ENCODE measurements around the gene LMX1A. TPM values are rescaled to one million over a fixed set of nuclear protein-coding genes. Genes with fewer than 3 reads are reported as not detected.

Gene LMX1A
- total and polyA plus RNA-seq, 2 donors (not counting 1 experiment from before 2014, with no cell fraction given): not detected

DNA sequence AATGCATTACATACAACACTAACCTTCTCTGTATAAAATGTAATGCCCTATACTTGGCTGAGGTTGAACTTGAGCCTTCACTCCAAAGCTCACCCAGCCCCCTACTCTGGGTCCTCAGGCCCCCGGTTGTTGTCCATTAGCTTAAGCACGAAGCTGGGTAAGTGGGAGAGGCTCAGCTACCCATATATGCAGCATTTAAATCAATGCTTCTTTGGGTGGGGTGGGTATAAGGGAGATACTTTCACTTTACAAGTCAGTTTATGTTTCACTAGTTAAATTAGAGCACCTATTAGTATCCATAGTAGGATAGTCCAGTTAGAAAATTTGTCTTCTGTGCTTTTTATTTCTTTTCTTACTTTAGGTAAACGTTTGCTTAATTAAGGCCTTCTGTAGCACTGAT is 151.4 kb downstream of the LMX1A start:
- TF ChIP-seq EZH2 (IDR thresholded peaks at IDR 0.05; ENCODE audit: borderline replicate concordance, insufficient read depth, low read depth, low read length, poor library complexity, severe bottlenecking): no peak
- no peak for TF ChIP-seq CTCF (IDR thresholded peaks at IDR 0.05)
- Histone ChIP-seq H3K36me3 (replicated peaks in 1 of 2; ENCODE audit: control extremely low read depth in 1 of 2, control insufficient read depth in 1 of 2, extremely low read depth in 1 of 2, insufficient read depth in 2 of 2, low read length in 1 of 2) (no peaks in the 10 kb centered on the region), H3K27me3 (replicated peaks in 1 of 4; ENCODE audit: control extremely low read depth in 1 of 4, control insufficient read depth in 3 of 4, insufficient read depth in 4 of 4, low read length in 3 of 4) (no peaks in the 10 kb centered on the region), H3K4me1 (ENCODE audit: control insufficient read depth in 2 of 2, insufficient read depth in 2 of 2, low read length in 2 of 2) (no peaks in the 10 kb centered on the region), H3K9me3 (ENCODE audit: control extremely low read depth in 1 of 3, control insufficient read depth in 2 of 3, insufficient read depth in 1 of 3, low read length in 2 of 3) (no peaks in the 10 kb centered on the region), H3K9ac (ENCODE audit: low read length) (no peak overlapping the region), H4K20me1 (ENCODE audit: control insufficient read depth, insufficient read depth, low read length, poor library complexity, severe bottlenecking) (no peaks in the 10 kb centered on the region), H3K79me2 (ENCODE audit: control insufficient read depth, insufficient read depth, low read length) (no peaks in the 10 kb centered on the region), H3K4me2 (replicated peaks; ENCODE audit: low read depth, low read length, poor library complexity, severe bottlenecking) (no peak overlapping the region), H3K4me3 (ENCODE audit: control extremely low read depth in 1 of 5, extremely low read depth in 1 of 5, insufficient read depth in 1 of 5, low read depth in 2 of 5, low read length in 4 of 5) (no peak overlapping the region), H3K27ac (ENCODE audit: low read length in 2 of 2) (no peak overlapping the region), H2AFZ (ENCODE audit: insufficient read depth, low read depth, low read length, poor library complexity, severe bottlenecking) (no peak overlapping the region)
- ATAC-seq (ENCODE audit: low read depth): no peak
- Mint-ChIP-seq H3K4me3 (no peak overlapping the region), H3K27ac (no peak overlapping the region), H3K4me1 (no peaks in the 10 kb centered on the region), H3K27me3 (peaks cover 7% of the 10 kb centered on the region), H3K9me3 (ENCODE audit: insufficient read depth) (no peaks in the 10 kb centered on the region)
- POLR2A ChIA-PET: no interaction called here
- 71% methylated on average over 1 of the region's 3 CpGs for WGBS (ENCODE audit: insufficient coverage)
- no peak for DNase-seq
- CTCF ChIA-PET: no interaction called here
- intact Hi-C loops (cut with micrococcal nuclease): no loop called here

GRCh38 chr1:165204548-165204947 is 152.0 kb downstream of the LMX1A start:
- no peaks in the 10 kb centered on the region for H3K79me2 ChIP-seq (ENCODE audit: control insufficient read depth, insufficient read depth, low read length)
- ChIA-PET CTCF (no interaction called here), POLR2A (no interaction called here)
- no peak overlapping the region for H3K4me3 Mint-ChIP-seq
- H3K4me2 ChIP-seq (replicated peaks; ENCODE audit: low read depth, low read length, poor library complexity, severe bottlenecking): no peak overlapping the region
- WGBS (ENCODE audit: insufficient coverage): 100% methylated on average over 1 of the region's 1 CpG
- H3K4me1 Mint-ChIP-seq: no peaks in the 10 kb centered on the region
- no peaks in the 10 kb centered on the region for H3K9me3 ChIP-seq (ENCODE audit: control extremely low read depth in 1 of 3, control insufficient read depth in 2 of 3, insufficient read depth in 1 of 3, low read length in 2 of 3)
- no peak overlapping the region for H3K27ac Mint-ChIP-seq
- intact Hi-C loops (cut with micrococcal nuclease): no loop called here
- H3K9me3 Mint-ChIP-seq (ENCODE audit: insufficient read depth): no peaks in the 10 kb centered on the region
- H3K27me3 Mint-ChIP-seq: peaks cover 3% of the 10 kb centered on the region
- ATAC-seq (ENCODE audit: low read depth): no peak
- DNase-seq: no peak
- no peaks in the 10 kb centered on the region for H3K36me3 ChIP-seq (replicated peaks in 1 of 2; ENCODE audit: control extremely low read depth in 1 of 2, control insufficient read depth in 1 of 2, extremely low read depth in 1 of 2, insufficient read depth in 2 of 2, low read length in 1 of 2)
- no peak overlapping the region for H3K4me3 ChIP-seq (ENCODE audit: control extremely low read depth in 1 of 5, extremely low read depth in 1 of 5, insufficient read depth in 1 of 5, low read depth in 2 of 5, low read length in 4 of 5)
- H3K27me3 ChIP-seq (replicated peaks in 1 of 4; ENCODE audit: control extremely low read depth in 1 of 4, control insufficient read depth in 3 of 4, insufficient read depth in 4 of 4, low read length in 3 of 4): no peaks in the 10 kb centered on the region
- no peak overlapping the region for H3K9ac ChIP-seq (ENCODE audit: low read length)
- H3K27ac ChIP-seq (ENCODE audit: low read length in 2 of 2): no peak overlapping the region
- no peak for TF ChIP-seq EZH2 (IDR thresholded peaks at IDR 0.05; ENCODE audit: borderline replicate concordance, insufficient read depth, low read depth, low read length, poor library complexity, severe bottlenecking)
- TF ChIP-seq CTCF (IDR thresholded peaks at IDR 0.05): no peak
- H3K4me1 ChIP-seq (ENCODE audit: control insufficient read depth in 2 of 2, insufficient read depth in 2 of 2, low read length in 2 of 2): no peaks in the 10 kb centered on the region
- no peaks in the 10 kb centered on the region for H4K20me1 ChIP-seq (ENCODE audit: control insufficient read depth, insufficient read depth, low read length, poor library complexity, severe bottlenecking)
- H2AFZ ChIP-seq (ENCODE audit: insufficient read depth, low read depth, low read length, poor library complexity, severe bottlenecking): no peak overlapping the region

Measured in B cell (primary cell).